Hematopoietic multipotent progenitor cell treated with erythropoietin and hydrocortisone succinate and interleukin-3 and kit ligand, for 17 days (in vitro differentiated cells): ENCODE data around the gene ANKLE1.

Experiments
- DNase-seq: peaks from one replicate; pipeline ENCODE4 v3.0.0-alpha.2; 2015; ENCODE audit warnings: low spot score

Gene ANKLE1

GRCh38 chr19:17306285-17306714, 24.6 kb downstream of the ANKLE1 start:
- no peak for DNase-seq

- no peak for DNase-seq
These were observed 26.2 kb downstream of the ANKLE1 start for GRCh38 chr19:17307876-17308377.

- DNase-seq = peak; percentile 100
These were observed 27.7 kb downstream of the ANKLE1 start, which contains the start of gene DDA1 for GRCh38 chr19:17309198-17309964. Gene DDA1 (plus strand): TSS chr19:17309563. CDS start chr19:17309655, 92 bp downstream.

GRCh38 chr19:17309965-17310461, 28.3 kb downstream of the ANKLE1 start:
- DNase-seq = peak; percentile 30

- DNase-seq = no peak
These were observed 29.9 kb downstream of the ANKLE1 start for GRCh38 chr19:17311455-17312188.

- DNase-seq = no peak
These were observed 30.8 kb downstream of the ANKLE1 start for GRCh38 chr19:17312189-17313113.

GRCh38 chr19:17314007-17314593, 32.4 kb downstream of the ANKLE1 start:
- peak; percentile 51 for DNase-seq

GRCh38 chr19:17318966-17319365, 37.3 kb downstream of the ANKLE1 start:
- no peak for DNase-seq

- DNase-seq = no peak
These were observed 38.0 kb downstream of the ANKLE1 start for GRCh38 chr19:17319473-17320238.

- no peak for DNase-seq
These were observed 38.7 kb downstream of the ANKLE1 start for GRCh38 chr19:17320435-17320834.

GRCh38 chr19:17321655-17322489, 40.2 kb downstream of the ANKLE1 start:
- DNase-seq = no peak

- DNase-seq = no peak
These were observed 41.2 kb downstream of the ANKLE1 start for GRCh38 chr19:17322854-17323253.

GRCh38 chr19:17323300-17323963, 41.7 kb downstream of the ANKLE1 start:
- no peak for DNase-seq

- DNase-seq = no peak
These were observed 42.2 kb downstream of the ANKLE1 start for GRCh38 chr19:17323964-17324332.

GRCh38 chr19:17324357-17325114, 42.8 kb downstream of the ANKLE1 start:
- DNase-seq = no peak

GRCh38 chr19:17325133-17325532, 43.4 kb downstream of the ANKLE1 start:
- no peak for DNase-seq

- DNase-seq = no peak
These were observed 44.3 kb downstream of the ANKLE1 start for GRCh38 chr19:17325881-17326594.

GRCh38 chr19:17326595-17326966, 44.9 kb downstream of the ANKLE1 start:
- no peak for DNase-seq
